Measurements from ENCODE around the gene TBRG4.

The TBRG4 gene

GRCh38 chr7:45054442-45054841, 57.1 kb downstream of the TBRG4 start:
- peak in 1 of 14 donors; percentile 44 for DNase-seq

- no peak for DNase-seq
These were observed 57.6 kb downstream of the TBRG4 start for GRCh38 chr7:45053941-45054340.

GRCh38 chr7:45053401-45053800, 58.1 kb downstream of the TBRG4 start:
- DNase-seq: peak in 1 of 14 donors; percentile 65

DNA sequence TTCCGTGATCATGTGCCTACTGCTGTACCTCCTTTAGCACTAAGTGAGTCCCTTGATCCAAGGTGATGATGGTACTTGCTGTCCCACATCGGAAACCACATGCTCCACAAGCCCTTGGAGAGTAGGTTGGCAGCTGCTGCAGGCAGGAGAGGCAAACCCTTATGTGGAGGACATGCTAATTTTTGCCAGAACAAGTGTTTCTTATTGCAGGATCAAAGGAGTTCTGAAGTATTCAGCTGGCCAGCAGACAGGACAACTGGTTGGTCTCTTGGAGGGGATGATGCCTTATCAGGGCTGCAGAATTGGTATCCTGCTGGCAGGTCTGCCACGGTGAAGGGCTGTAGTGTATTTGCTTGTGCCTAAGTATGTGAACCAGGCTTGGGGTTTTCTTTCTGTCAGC, 59.5 kb downstream of the TBRG4 start:
- DNase-seq: no peak

DNA sequence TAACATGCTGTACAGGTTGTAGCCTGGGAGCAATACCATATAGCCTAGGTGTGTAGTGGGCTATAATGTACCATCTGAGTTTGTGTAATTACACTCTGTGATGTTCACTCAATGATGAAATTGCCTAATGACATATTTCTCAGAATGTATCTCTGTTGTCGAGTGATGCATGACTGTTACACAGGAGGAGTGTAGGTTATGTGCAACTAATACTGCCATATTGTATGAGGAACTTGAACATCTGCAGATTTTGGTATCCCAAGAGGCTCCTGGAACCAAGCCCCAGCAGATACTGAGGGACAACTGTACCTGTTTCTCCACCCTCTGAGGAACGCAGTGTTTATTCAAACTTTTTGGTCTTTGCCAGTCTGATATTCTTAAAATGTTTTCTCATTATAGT, 61.3 kb downstream of the TBRG4 start:
- no peak for DNase-seq

All from C1 segment of cervical spinal cord (tissue), 14 donors.